NT2/D1 (cell line): ENCODE measurements around the gene SLC5A11.

Experiments used
- SUZ12 ChIP-seq: IDR thresholded peaks from 2 replicates; pipeline ENCODE4 v1.6.1; 2011; ENCODE audit not compliant: insufficient read length, insufficient read depth; ENCODE audit errors: extremely low read depth
- YY1 ChIP-seq: IDR thresholded peaks from 2 replicates; pipeline ENCODE4 v1.6.1; 2011; ENCODE audit not compliant: insufficient read length, insufficient read depth
- ZNF274 ChIP-seq: IDR thresholded peaks from 2 replicates; pipeline ENCODE4 v1.6.1; 2011; ENCODE audit warnings: mild to moderate bottlenecking, low read depth, low read length

- TF ChIP-seq ZNF274 (no peak), YY1 (no peak), SUZ12 (no peak)
Observed at GRCh38 chr16:24953306-24953705, 107.5 kb downstream of the SLC5A11 start.
